Neural crest cell (in vitro differentiated cells): Measurements from ENCODE around the gene GLRA2. TPM values are rescaled to one million over a fixed set of nuclear protein-coding genes. Genes with fewer than 3 reads are reported as not detected.

Experiments
- DNase-seq: peaks from one replicate; pipeline ENCODE4 v3.0.0; 2021; ENCODE audit warnings: low read depth, mixed read lengths, low spot score
- H3K27ac Mint-ChIP-seq: one replicate; pipeline ENCODE4 v1.8.0; 2021; ENCODE audit warnings: mild to moderate bottlenecking, mixed read lengths; ENCODE audit not compliant: unreplicated experiment
- H3K27me3 Mint-ChIP-seq: 2 replicates; pipeline ENCODE4 v1.8.0; 2021; ENCODE audit warnings: low read depth, mild to moderate bottlenecking, mixed read lengths
- H3K36me3 Mint-ChIP-seq: 2 replicates; pipeline ENCODE4 v1.8.0; 2021; ENCODE audit warnings: low read depth, mild to moderate bottlenecking, mixed read lengths
- H3K4me1 Mint-ChIP-seq: 2 replicates; pipeline ENCODE4 v1.8.0; 2021; ENCODE audit warnings: mixed read lengths
- H3K4me3 Mint-ChIP-seq: one replicate; pipeline ENCODE4 v1.8.0; 2021; ENCODE audit warnings: mild to moderate bottlenecking, mixed read lengths
- H3K9me3 Mint-ChIP-seq: 2 replicates; pipeline ENCODE4 v1.8.0; 2021; ENCODE audit warnings: mixed read lengths
- total RNA-seq: library from RNA; stranded (reverse); gene quantifications from 2 replicates; pipeline ENCODE4 v1.2.1, GENCODE V29; 2021
- TF ChIP-seq, protein P1 (sequence below): fragments of 200-600 bp; sonication (generic); conservative IDR thresholded peaks from 2 replicates; pipeline ENCODE4 v1.5.0; 2021; ENCODE audit warnings: antibody characterized with exemption, mild to moderate bottlenecking

Gene GLRA2
- total RNA-seq, 1 donor from 2014 or later = 1.3 TPM

GRCh38 chrX:14564058-14564457, 34.7 kb downstream of the GLRA2 start:
- no peaks in the 10 kb centered on the region for H3K27me3 Mint-ChIP-seq
- TF ChIP-seq, protein P1, sequence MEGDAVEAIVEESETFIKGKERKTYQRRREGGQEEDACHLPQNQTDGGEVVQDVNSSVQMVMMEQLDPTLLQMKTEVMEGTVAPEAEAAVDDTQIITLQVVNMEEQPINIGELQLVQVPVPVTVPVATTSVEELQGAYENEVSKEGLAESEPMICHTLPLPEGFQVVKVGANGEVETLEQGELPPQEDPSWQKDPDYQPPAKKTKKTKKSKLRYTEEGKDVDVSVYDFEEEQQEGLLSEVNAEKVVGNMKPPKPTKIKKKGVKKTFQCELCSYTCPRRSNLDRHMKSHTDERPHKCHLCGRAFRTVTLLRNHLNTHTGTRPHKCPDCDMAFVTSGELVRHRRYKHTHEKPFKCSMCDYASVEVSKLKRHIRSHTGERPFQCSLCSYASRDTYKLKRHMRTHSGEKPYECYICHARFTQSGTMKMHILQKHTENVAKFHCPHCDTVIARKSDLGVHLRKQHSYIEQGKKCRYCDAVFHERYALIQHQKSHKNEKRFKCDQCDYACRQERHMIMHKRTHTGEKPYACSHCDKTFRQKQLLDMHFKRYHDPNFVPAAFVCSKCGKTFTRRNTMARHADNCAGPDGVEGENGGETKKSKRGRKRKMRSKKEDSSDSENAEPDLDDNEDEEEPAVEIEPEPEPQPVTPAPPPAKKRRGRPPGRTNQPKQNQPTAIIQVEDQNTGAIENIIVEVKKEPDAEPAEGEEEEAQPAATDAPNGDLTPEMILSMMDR = no peak
- H3K36me3 Mint-ChIP-seq = peaks cover 2% of the 10 kb centered on the region
- H3K4me1 Mint-ChIP-seq = no peaks in the 10 kb centered on the region
- H3K9me3 Mint-ChIP-seq = peaks cover 18% of the 10 kb centered on the region
- DNase-seq = no peak
- no peak overlapping the region for H3K27ac Mint-ChIP-seq
- no peak overlapping the region for H3K4me3 Mint-ChIP-seq

GRCh38 chrX:14573161-14573560, 43.8 kb downstream of the GLRA2 start:
- H3K4me1 Mint-ChIP-seq = no peaks in the 10 kb centered on the region
- H3K27ac Mint-ChIP-seq = no peak overlapping the region
- H3K27me3 Mint-ChIP-seq = no peaks in the 10 kb centered on the region
- DNase-seq = no peak
- no peak overlapping the region for H3K4me3 Mint-ChIP-seq
- H3K36me3 Mint-ChIP-seq = no peaks in the 10 kb centered on the region
- TF ChIP-seq, protein P1 = no peak
- H3K9me3 Mint-ChIP-seq = no peaks in the 10 kb centered on the region

DNA sequence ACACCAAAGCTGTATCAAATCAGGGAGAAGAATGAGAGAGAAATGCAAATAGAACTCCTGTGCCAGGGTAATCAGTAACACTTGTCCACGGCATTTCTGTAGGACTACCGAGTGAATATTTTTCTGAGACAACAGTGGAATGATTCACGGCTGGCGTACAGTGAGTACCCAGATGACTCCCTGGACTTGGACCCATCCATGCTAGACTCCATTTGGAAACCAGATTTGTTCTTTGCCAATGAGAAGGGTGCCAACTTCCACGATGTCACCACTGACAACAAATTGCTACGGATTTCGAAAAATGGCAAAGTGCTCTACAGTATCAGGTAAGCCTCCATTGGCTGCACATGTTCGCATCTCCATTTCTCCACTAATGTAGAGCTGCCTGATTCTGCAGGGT, 51.7 kb downstream of the GLRA2 start:
- no peaks in the 10 kb centered on the region for H3K9me3 Mint-ChIP-seq
- no peaks in the 10 kb centered on the region for H3K4me1 Mint-ChIP-seq
- H3K27ac Mint-ChIP-seq = no peak overlapping the region
- TF ChIP-seq, protein P1 = no peak
- DNase-seq = no peak
- no peak overlapping the region for H3K4me3 Mint-ChIP-seq
- no peaks in the 10 kb centered on the region for H3K36me3 Mint-ChIP-seq
- H3K27me3 Mint-ChIP-seq = no peaks in the 10 kb centered on the region

DNA sequence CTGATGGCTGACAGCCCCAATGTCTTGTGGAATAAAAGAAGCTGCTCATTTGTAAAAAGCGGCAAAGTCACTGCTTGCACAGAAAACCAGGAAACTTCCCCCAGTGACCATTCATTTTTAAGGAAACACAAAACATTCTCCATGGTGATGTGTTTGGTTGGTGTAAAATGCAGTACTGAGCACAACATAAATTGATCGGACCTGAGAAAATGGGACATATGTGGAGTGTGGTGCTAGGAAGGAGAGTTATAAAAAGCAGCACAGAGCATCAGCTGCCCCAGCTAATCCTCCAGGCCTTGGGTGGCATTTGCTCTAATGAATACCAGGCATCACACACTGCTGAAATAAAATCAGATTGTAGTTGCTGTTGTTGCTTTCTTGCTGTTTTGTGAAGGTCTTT, 55.2 kb downstream of the GLRA2 start:
- no peak for DNase-seq
- H3K9me3 Mint-ChIP-seq = peaks cover 10% of the 10 kb centered on the region
- peaks cover 2% of the 10 kb centered on the region for H3K36me3 Mint-ChIP-seq
- TF ChIP-seq, protein P1 = no peak
- H3K4me3 Mint-ChIP-seq = no peak overlapping the region
- H3K27me3 Mint-ChIP-seq = no peaks in the 10 kb centered on the region
- no peak overlapping the region for H3K27ac Mint-ChIP-seq
- H3K4me1 Mint-ChIP-seq = no peaks in the 10 kb centered on the region

GRCh38 chrX:14590216-14590615, 60.9 kb downstream of the GLRA2 start:
- Mint-ChIP-seq H3K36me3 (peaks cover 2% of the 10 kb centered on the region), H3K27me3 (no peaks in the 10 kb centered on the region), H3K27ac (no peak overlapping the region), H3K4me3 (no peak overlapping the region), H3K9me3 (peaks cover 10% of the 10 kb centered on the region), H3K4me1 (peaks cover 5% of the 10 kb centered on the region)
- TF ChIP-seq, protein P1 = no peak
- no peak for DNase-seq
